ENCODE results near the gene TACC2.

Gene TACC2

GRCh38 chr10:122128357-122128756 lies 139.4 kb downstream of the TACC2 start:
- H3K23ac ChIP-seq (ENCODE audit: low read length in 2 of 2), result no peak overlapping the region
- H3K9ac ChIP-seq (ENCODE audit: low read length), result peak overlapping the region; percentile 63
- no peak overlapping the region for H4K91ac ChIP-seq (ENCODE audit: low read length)
- H2BK15ac ChIP-seq (ENCODE audit: low read depth, poor library complexity, severe bottlenecking), result no peak overlapping the region
- H2AFZ ChIP-seq (ENCODE audit: low read depth, low read length), result no peak overlapping the region
- H2BK5ac ChIP-seq (ENCODE audit: low read depth, low read length, poor library complexity, severe bottlenecking), result no peak overlapping the region
- 89% methylated on average over 5 of the region's 5 CpGs for WGBS
- no peak overlapping the region for H3K4ac ChIP-seq (ENCODE audit: low read depth in 1 of 2, low read length in 2 of 2)
- H2AK5ac ChIP-seq (ENCODE audit: low read length, severe bottlenecking), result no peak overlapping the region
- peaks cover 0 to 2% of the 10 kb centered on the region in 2 experiments for H3K36me3 ChIP-seq (ENCODE audit: control insufficient read depth in 1 of 2, insufficient read depth in 2 of 2, low read depth in 1 of 2, low read length in 2 of 2)
- H3K4me1 ChIP-seq (ENCODE audit: control insufficient read depth, insufficient read depth, low read depth, low read length), result peaks cover 24% of the 10 kb centered on the region
- no peak overlapping the region for H3K27ac ChIP-seq (ENCODE audit: low read length, poor library complexity, severe bottlenecking)
- H2BK12ac ChIP-seq (ENCODE audit: low read length in 2 of 2), result no peak overlapping the region
- H3K9me3 ChIP-seq (ENCODE audit: control insufficient read depth, low read length), result no peaks in the 10 kb centered on the region
- H2BK120ac ChIP-seq (ENCODE audit: low read depth, low read length), result no peak overlapping the region
- H3K14ac ChIP-seq (ENCODE audit: low read length in 2 of 2), result no peak overlapping the region
- peak overlapping the region; percentile 20 for H3K4me2 ChIP-seq (ENCODE audit: low read length, poor library complexity, severe bottlenecking)
- H3K18ac ChIP-seq (ENCODE audit: low read depth in 1 of 2, low read length in 2 of 2), result no peak overlapping the region
- peak; percentile 82 for DNase-seq
- peak overlapping the region in 1 of 2 experiments; percentile 71 for H3K4me3 ChIP-seq (ENCODE audit: insufficient read depth in 1 of 2, low read depth in 1 of 2, low read length in 2 of 2)
- no peak overlapping the region for H4K8ac ChIP-seq (ENCODE audit: low read length)
- H3K79me1 ChIP-seq (replicated peaks; ENCODE audit: low read length, poor library complexity, severe bottlenecking), result peaks cover 44% of the 10 kb centered on the region
- no peaks in the 10 kb centered on the region for H3K27me3 ChIP-seq (ENCODE audit: control insufficient read depth in 1 of 2, insufficient read depth in 1 of 2, low read length in 2 of 2)

- 83% methylated on average over 8 of the region's 8 CpGs for WGBS
- Histone ChIP-seq H3K14ac (ENCODE audit: low read length in 2 of 2) (no peak overlapping the region), H3K36me3 (ENCODE audit: control insufficient read depth in 1 of 2, insufficient read depth in 2 of 2, low read depth in 1 of 2, low read length in 2 of 2) (peaks cover 12 to 14% of the 10 kb centered on the region in 2 experiments), H3K4me2 (ENCODE audit: low read length, poor library complexity, severe bottlenecking) (no peak overlapping the region), H3K9me3 (ENCODE audit: control insufficient read depth, low read length) (no peaks in the 10 kb centered on the region), H3K4me1 (ENCODE audit: control insufficient read depth, insufficient read depth, low read depth, low read length) (peaks cover 24% of the 10 kb centered on the region), H2BK120ac (ENCODE audit: low read depth, low read length) (no peak overlapping the region), H2AFZ (ENCODE audit: low read depth, low read length) (no peak overlapping the region), H3K23ac (ENCODE audit: low read length in 2 of 2) (no peak overlapping the region), H3K18ac (ENCODE audit: low read depth in 1 of 2, low read length in 2 of 2) (no peak overlapping the region), H4K91ac (ENCODE audit: low read length) (no peak overlapping the region), H3K4me3 (ENCODE audit: insufficient read depth in 1 of 2, low read depth in 1 of 2, low read length in 2 of 2) (no peak overlapping the region), H3K79me1 (replicated peaks; ENCODE audit: low read length, poor library complexity, severe bottlenecking) (peaks cover 45% of the 10 kb centered on the region), H2BK12ac (ENCODE audit: low read length in 2 of 2) (peak overlapping the region; percentile 11 to 64), H3K27me3 (ENCODE audit: control insufficient read depth in 1 of 2, insufficient read depth in 1 of 2, low read length in 2 of 2) (no peaks in the 10 kb centered on the region), H3K9ac (ENCODE audit: low read length) (no peak overlapping the region), H3K27ac (ENCODE audit: low read length, poor library complexity, severe bottlenecking) (no peak overlapping the region), H2BK15ac (ENCODE audit: low read depth, poor library complexity, severe bottlenecking) (no peak overlapping the region), H4K8ac (ENCODE audit: low read length) (no peak overlapping the region), H2BK5ac (ENCODE audit: low read depth, low read length, poor library complexity, severe bottlenecking) (no peak overlapping the region), H3K4ac (ENCODE audit: low read depth in 1 of 2, low read length in 2 of 2) (no peak overlapping the region), H2AK5ac (ENCODE audit: low read length, severe bottlenecking) (peak overlapping the region; percentile 9)
- peak; percentile 69 for DNase-seq
Observed at GRCh38 chr10:122130474-122131110, 141.6 kb downstream of the TACC2 start.

- no peak overlapping the region for H2BK12ac ChIP-seq (ENCODE audit: low read length in 2 of 2)
- peaks cover 12 to 16% of the 10 kb centered on the region in 2 experiments for H3K36me3 ChIP-seq (ENCODE audit: control insufficient read depth in 1 of 2, insufficient read depth in 2 of 2, low read depth in 1 of 2, low read length in 2 of 2)
- WGBS, result 59% methylated on average over 11 of the region's 15 CpGs
- no peak overlapping the region for H3K4me3 ChIP-seq (ENCODE audit: insufficient read depth in 1 of 2, low read depth in 1 of 2, low read length in 2 of 2)
- no peak overlapping the region for H3K4me2 ChIP-seq (ENCODE audit: low read length, poor library complexity, severe bottlenecking)
- no peak overlapping the region for H2AFZ ChIP-seq (ENCODE audit: low read depth, low read length)
- H3K4ac ChIP-seq (ENCODE audit: low read depth in 1 of 2, low read length in 2 of 2), result no peak overlapping the region
- H3K23ac ChIP-seq (ENCODE audit: low read length in 2 of 2), result no peak overlapping the region
- H2BK120ac ChIP-seq (ENCODE audit: low read depth, low read length), result no peak overlapping the region
- H2AK5ac ChIP-seq (ENCODE audit: low read length, severe bottlenecking), result no peak overlapping the region
- no peak for DNase-seq
- peak overlapping the region in 1 of 2 experiments; percentile 54 for H3K18ac ChIP-seq (ENCODE audit: low read depth in 1 of 2, low read length in 2 of 2)
- no peaks in the 10 kb centered on the region for H3K27me3 ChIP-seq (ENCODE audit: control insufficient read depth in 1 of 2, insufficient read depth in 1 of 2, low read length in 2 of 2)
- no peak overlapping the region for H3K14ac ChIP-seq (ENCODE audit: low read length in 2 of 2)
- H3K27ac ChIP-seq (ENCODE audit: low read length, poor library complexity, severe bottlenecking), result no peak overlapping the region
- H3K79me1 ChIP-seq (replicated peaks; ENCODE audit: low read length, poor library complexity, severe bottlenecking), result peaks cover 47% of the 10 kb centered on the region
- H4K91ac ChIP-seq (ENCODE audit: low read length), result no peak overlapping the region
- no peak overlapping the region for H3K9ac ChIP-seq (ENCODE audit: low read length)
- no peak overlapping the region for H2BK15ac ChIP-seq (ENCODE audit: low read depth, poor library complexity, severe bottlenecking)
- H2BK5ac ChIP-seq (ENCODE audit: low read depth, low read length, poor library complexity, severe bottlenecking), result no peak overlapping the region
- no peak overlapping the region for H4K8ac ChIP-seq (ENCODE audit: low read length)
- H3K4me1 ChIP-seq (ENCODE audit: control insufficient read depth, insufficient read depth, low read depth, low read length), result peaks cover 17% of the 10 kb centered on the region
- no peaks in the 10 kb centered on the region for H3K9me3 ChIP-seq (ENCODE audit: control insufficient read depth, low read length)
Observed at GRCh38 chr10:122132331-122132755, 143.4 kb downstream of the TACC2 start.

- Histone ChIP-seq H3K23ac (ENCODE audit: low read length in 2 of 2) (no peak overlapping the region), H2BK15ac (ENCODE audit: low read depth, poor library complexity, severe bottlenecking) (no peak overlapping the region), H3K4me1 (ENCODE audit: control insufficient read depth, insufficient read depth, low read depth, low read length) (peaks cover 14% of the 10 kb centered on the region), H3K4ac (ENCODE audit: low read depth in 1 of 2, low read length in 2 of 2) (no peak overlapping the region), H3K18ac (ENCODE audit: low read depth in 1 of 2, low read length in 2 of 2) (no peak overlapping the region), H3K9ac (ENCODE audit: low read length) (no peak overlapping the region), H2AFZ (ENCODE audit: low read depth, low read length) (no peak overlapping the region), H3K36me3 (ENCODE audit: control insufficient read depth in 1 of 2, insufficient read depth in 2 of 2, low read depth in 1 of 2, low read length in 2 of 2) (peaks cover 12 to 16% of the 10 kb centered on the region in 2 experiments), H4K8ac (ENCODE audit: low read length) (no peak overlapping the region), H3K79me1 (replicated peaks; ENCODE audit: low read length, poor library complexity, severe bottlenecking) (peaks cover 52% of the 10 kb centered on the region), H3K4me3 (ENCODE audit: insufficient read depth in 1 of 2, low read depth in 1 of 2, low read length in 2 of 2) (no peak overlapping the region), H3K4me2 (ENCODE audit: low read length, poor library complexity, severe bottlenecking) (no peak overlapping the region), H3K27me3 (ENCODE audit: control insufficient read depth in 1 of 2, insufficient read depth in 1 of 2, low read length in 2 of 2) (no peaks in the 10 kb centered on the region), H4K91ac (ENCODE audit: low read length) (no peak overlapping the region), H3K27ac (ENCODE audit: low read length, poor library complexity, severe bottlenecking) (no peak overlapping the region), H3K9me3 (ENCODE audit: control insufficient read depth, low read length) (no peaks in the 10 kb centered on the region), H2AK5ac (ENCODE audit: low read length, severe bottlenecking) (peak overlapping the region; percentile 35), H2BK5ac (ENCODE audit: low read depth, low read length, poor library complexity, severe bottlenecking) (no peak overlapping the region), H2BK120ac (ENCODE audit: low read depth, low read length) (no peak overlapping the region), H3K14ac (ENCODE audit: low read length in 2 of 2) (no peak overlapping the region), H2BK12ac (ENCODE audit: low read length in 2 of 2) (no peak overlapping the region)
- DNase-seq, result no peak
- 97% methylated on average over 12 of the region's 12 CpGs for WGBS
Observed at GRCh38 chr10:122132882-122133565, 144.1 kb downstream of the TACC2 start.

All from mesenchymal stem cell (in vitro differentiated cells and primary cell).